Measurements from ENCODE around the gene HOXB2. TPM values are rescaled to one million over a fixed set of nuclear protein-coding genes. Genes with fewer than 3 reads are reported as not detected.
A peak's percentile ranks its signal among the peaks of the same experiment; 100 is the strongest.

HOXB2 gene
- total RNA-seq, 1 donor from 2014 or later: 15.2 TPM

DNA sequence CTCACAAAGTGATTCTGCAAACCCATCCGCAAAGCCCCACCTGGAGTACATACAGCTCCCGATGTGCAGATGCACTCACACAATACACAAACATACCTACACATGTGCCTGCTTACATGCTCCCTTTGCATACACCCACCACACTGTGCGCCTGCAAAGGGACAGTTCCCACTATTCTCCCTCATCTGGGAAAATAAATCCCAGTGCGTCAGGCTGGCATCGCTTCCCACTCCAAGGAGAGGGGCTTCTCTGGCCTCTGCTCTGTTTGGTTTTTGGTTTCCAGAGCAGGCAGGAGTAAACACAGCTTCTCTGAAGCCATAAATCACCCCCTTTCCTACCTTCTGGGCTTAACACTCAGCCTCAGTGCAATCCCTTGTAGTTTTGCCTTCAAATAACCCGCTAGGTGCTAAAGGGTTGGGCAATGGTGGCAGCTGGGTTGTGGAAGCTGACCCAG lies 18.5 kb upstream of the HOXB2 start:
- H3K36me3 Mint-ChIP-seq (ENCODE audit: insufficient read depth): no peaks in the 10 kb centered on the region
- H3K4me1 Mint-ChIP-seq (ENCODE audit: low read depth): peaks cover 46% of the 10 kb centered on the region
- no peak for TF ChIP-seq CTCF (IDR thresholded peaks at IDR 0.05; ENCODE audit: unreplicated experiment)
- H3K4me3 Mint-ChIP-seq (ENCODE audit: low read depth): peak overlapping the region; percentile 74
- H3K27ac Mint-ChIP-seq: peak overlapping the region; percentile 89
- no peak for DNase-seq (ENCODE audit: low spot score, unreplicated experiment)
- peaks cover 51% of the 10 kb centered on the region for H3K27me3 Mint-ChIP-seq
- no peaks in the 10 kb centered on the region for H3K9me3 Mint-ChIP-seq (ENCODE audit: low read depth)

DNA sequence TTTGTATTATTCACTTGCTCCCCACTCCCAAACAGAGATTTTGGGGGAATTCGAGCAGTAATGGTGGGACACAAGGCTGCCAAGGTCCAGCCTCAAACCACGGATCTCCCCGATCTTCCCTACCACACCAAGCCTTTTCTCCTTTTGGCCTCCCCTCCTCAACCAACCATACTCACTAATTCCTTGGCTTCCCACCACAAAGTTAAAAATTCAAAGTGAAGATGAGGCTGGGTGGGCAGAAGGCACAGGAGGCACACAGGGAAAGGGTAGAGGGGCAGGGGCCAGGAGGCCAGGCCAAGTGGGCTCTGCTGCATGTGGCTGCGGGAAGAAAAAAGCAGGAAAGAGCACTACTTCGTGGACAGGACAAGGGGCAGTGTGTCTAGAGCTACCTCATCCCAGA lies 18.0 kb upstream of the HOXB2 start:
- Mint-ChIP-seq H3K27ac (peak overlapping the region; percentile 89), H3K4me3 (ENCODE audit: low read depth) (peak overlapping the region; percentile 74), H3K27me3 (peaks cover 55% of the 10 kb centered on the region), H3K36me3 (ENCODE audit: insufficient read depth) (no peaks in the 10 kb centered on the region), H3K9me3 (ENCODE audit: low read depth) (no peaks in the 10 kb centered on the region), H3K4me1 (ENCODE audit: low read depth) (peaks cover 49% of the 10 kb centered on the region)
- no peak for TF ChIP-seq CTCF (IDR thresholded peaks at IDR 0.05; ENCODE audit: unreplicated experiment)
- DNase-seq (ENCODE audit: low spot score, unreplicated experiment): no peak

- peak; percentile 50 for TF ChIP-seq CTCF (IDR thresholded peaks at IDR 0.05; ENCODE audit: unreplicated experiment)
- H3K4me3 Mint-ChIP-seq (ENCODE audit: low read depth): peak overlapping the region; percentile 74
- no peaks in the 10 kb centered on the region for H3K9me3 Mint-ChIP-seq (ENCODE audit: low read depth)
- H3K36me3 Mint-ChIP-seq (ENCODE audit: insufficient read depth): no peaks in the 10 kb centered on the region
- no peak for DNase-seq (ENCODE audit: low spot score, unreplicated experiment)
- peaks cover 62% of the 10 kb centered on the region for H3K27me3 Mint-ChIP-seq
- peak overlapping the region; percentile 89 for H3K27ac Mint-ChIP-seq
- peaks cover 50% of the 10 kb centered on the region for H3K4me1 Mint-ChIP-seq (ENCODE audit: low read depth)
These were observed 17.2 kb upstream of the HOXB2 start for GRCh38 chr17:48561884-48562810.

DNA sequence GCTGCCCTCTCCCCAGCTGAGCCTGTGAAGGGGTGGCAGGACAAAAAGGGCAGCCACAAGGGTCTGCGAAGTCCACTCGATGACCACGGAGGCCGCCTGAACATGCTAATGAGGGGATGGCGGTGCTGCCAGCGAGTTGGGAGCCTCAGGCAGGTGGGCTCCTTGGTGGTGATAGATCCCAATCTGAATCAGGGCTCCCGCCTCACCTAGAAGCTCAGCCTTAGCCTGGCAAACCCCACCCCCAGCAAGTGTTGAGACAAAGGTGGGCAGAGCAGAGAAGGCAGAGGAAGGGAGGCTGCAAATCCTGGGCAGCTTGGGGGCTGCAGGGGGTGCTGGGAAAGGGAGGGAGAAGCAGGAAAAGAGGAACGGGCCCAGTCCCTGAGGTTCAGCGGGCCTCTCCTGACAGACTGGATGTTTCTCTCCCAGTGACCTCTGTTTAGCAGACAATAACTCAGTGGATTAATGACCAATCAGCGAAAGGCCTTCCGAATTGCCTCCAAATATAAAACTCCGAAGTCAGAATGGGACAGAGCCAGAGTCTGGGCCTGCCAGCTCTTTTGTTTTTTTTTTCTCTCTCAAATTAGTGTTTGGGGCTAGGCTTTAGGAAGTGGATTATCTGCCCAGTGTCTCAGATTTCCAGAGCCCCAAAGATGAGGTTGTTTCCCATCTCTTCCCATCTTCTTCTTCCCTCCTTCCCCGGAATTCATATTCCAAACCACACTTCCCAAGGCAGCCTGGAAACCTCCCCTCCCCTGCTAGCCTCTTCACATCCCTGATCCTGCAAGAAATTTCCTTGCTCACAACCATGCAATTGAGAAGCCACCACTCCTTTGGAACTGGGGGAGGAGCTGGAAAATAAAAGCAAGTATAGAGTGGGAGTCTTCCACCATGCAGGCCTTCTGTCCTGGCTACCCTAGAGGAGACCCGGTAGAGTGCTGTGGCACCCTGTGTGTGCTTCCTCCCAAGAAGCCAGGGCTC lies 15.2 kb upstream of the HOXB2 start:
- TF ChIP-seq CTCF (IDR thresholded peaks at IDR 0.05; ENCODE audit: unreplicated experiment): no peak
- H3K27me3 Mint-ChIP-seq: peaks cover 77% of the 10 kb centered on the region
- H3K9me3 Mint-ChIP-seq (ENCODE audit: low read depth): no peaks in the 10 kb centered on the region
- peak overlapping the region; percentile 92 for H3K27ac Mint-ChIP-seq
- H3K4me1 Mint-ChIP-seq (ENCODE audit: low read depth): peaks cover 65% of the 10 kb centered on the region
- DNase-seq (ENCODE audit: low spot score, unreplicated experiment): no peak
- H3K36me3 Mint-ChIP-seq (ENCODE audit: insufficient read depth): no peaks in the 10 kb centered on the region
- H3K4me3 Mint-ChIP-seq (ENCODE audit: low read depth): no peak overlapping the region

Data from progenitor cell of endocrine pancreas (in vitro differentiated cells).